GM23338 (cell line): ENCODE results near the gene STK24. TPM values are rescaled to one million over a fixed set of nuclear protein-coding genes. Genes with fewer than 3 reads are reported as not detected.

Experiments
- ATAC-seq: fragments of 200-7000 bp; cut with Tn5 transposase; 3 replicates; pipeline ENCODE4 v1.9.1; 2020
- DNase-seq: peaks from one replicate; pipeline ENCODE4 v3.0.0-alpha.2; 2015; ENCODE audit warnings: low spot score
- H2AFZ ChIP-seq: fragments of 200-600 bp; sonication (generic); 2 replicates; pipeline ENCODE4 v1.8.0; 2016; ENCODE audit warnings: antibody characterized with exemption, mild to moderate bottlenecking, moderate library complexity
- H3F3A ChIP-seq: fragments of 200-600 bp; sonication (generic); replicated peaks from 2 replicates; pipeline ENCODE4 v1.8.0; 2017; ENCODE audit warnings: antibody characterized with exemption, mixed run types, low read depth
- H3K27ac ChIP-seq: fragments of 200-600 bp; sonication (generic); 2 replicates; pipeline ENCODE4 v1.6.1; 2016; ENCODE audit warnings: low read depth
- H3K27me3 ChIP-seq: fragments of 200-600 bp; sonication (generic); 2 replicates; pipeline ENCODE4 v1.8.0; 2016; ENCODE audit warnings: mild to moderate bottlenecking, mixed run types, moderate library complexity; ENCODE audit not compliant: insufficient read depth
- H3K36me3 ChIP-seq: fragments of 200-600 bp; sonication (generic); 2 replicates; pipeline ENCODE4 v1.8.0; 2016; ENCODE audit warnings: mild to moderate bottlenecking; ENCODE audit not compliant: insufficient read depth
- H3K4me1 ChIP-seq: fragments of 200-600 bp; sonication (generic); 2 replicates; pipeline ENCODE4 v1.8.0; 2016; ENCODE audit warnings: mild to moderate bottlenecking, moderate library complexity; ENCODE audit not compliant: insufficient read depth
- H3K4me2 ChIP-seq: fragments of 200-600 bp; sonication (generic); 2 replicates; pipeline ENCODE4 v1.7.1; 2017; ENCODE audit warnings: mixed run types
- H3K4me3 ChIP-seq: fragments of 200-600 bp; sonication (generic); 2 replicates; pipeline ENCODE4 v1.6.1; 2016; ENCODE audit warnings: mixed run types
- H3K79me2 ChIP-seq: fragments of 200-600 bp; sonication (generic); replicated peaks from 2 replicates; pipeline ENCODE4 v1.8.0; 2017; ENCODE audit warnings: mild to moderate bottlenecking; ENCODE audit not compliant: insufficient read depth
- H3K9me2 ChIP-seq: fragments of 200-600 bp; sonication (generic); 2 replicates; pipeline ENCODE4 v1.8.0; 2017; ENCODE audit not compliant: insufficient read depth
- H4K20me1 ChIP-seq: fragments of 200-600 bp; sonication (generic); replicated peaks from 2 replicates; pipeline ENCODE4 v1.8.0; 2017; ENCODE audit warnings: mild to moderate bottlenecking; ENCODE audit not compliant: insufficient read depth
- H3K27ac Mint-ChIP-seq: 2 replicates; pipeline ENCODE4 v1.8.0; 2020; ENCODE audit warnings: inconsistent platforms, mild to moderate bottlenecking, moderate library complexity, mixed read lengths
- H3K27me3 Mint-ChIP-seq: 3 replicates; pipeline ENCODE4 v1.8.0; 2022; ENCODE audit warnings: low read depth, mild to moderate bottlenecking, moderate library complexity, mixed read lengths, inconsistent platforms; ENCODE audit not compliant: insufficient read depth, poor library complexity
- H3K36me3 Mint-ChIP-seq: 3 replicates; pipeline ENCODE4 v1.8.0; 2021; ENCODE audit warnings: low read depth, mild to moderate bottlenecking, inconsistent platforms, moderate library complexity, mixed read lengths
- H3K4me1 Mint-ChIP-seq: 3 replicates; pipeline ENCODE4 v1.8.0; 2020; ENCODE audit warnings: mild to moderate bottlenecking, inconsistent platforms, mixed read lengths
- H3K4me3 Mint-ChIP-seq: 3 replicates; pipeline ENCODE4 v1.8.0; 2021; ENCODE audit warnings: moderate library complexity, mild to moderate bottlenecking, inconsistent platforms, mixed read lengths
- H3K9me3 Mint-ChIP-seq: 3 replicates; pipeline ENCODE4 v1.8.0; 2020; ENCODE audit warnings: moderate library complexity, mild to moderate bottlenecking, inconsistent platforms, mixed read lengths
- CREB1 ChIP-seq: fragments of 250-450 bp; sonication (Bioruptor Pico); IDR thresholded peaks from 2 replicates; pipeline ENCODE4 v1.5.0; 2020; ENCODE audit warnings: low read depth, mild to moderate bottlenecking, moderate library complexity
- EZH2 ChIP-seq: fragments of 200-600 bp; sonication (generic); IDR thresholded peaks from one replicate; pipeline ENCODE4 v1.8.0; 2017; ENCODE audit warnings: antibody characterized with exemption, mild to moderate bottlenecking, low read depth; ENCODE audit not compliant: unreplicated experiment
- EZH2phosphoT487 ChIP-seq: fragments of 200-600 bp; sonication (generic); IDR thresholded peaks from one replicate; pipeline ENCODE4 v1.8.1; 2018; ENCODE audit warnings: antibody characterized with exemption; ENCODE audit not compliant: unreplicated experiment
- JUNB ChIP-seq: IDR thresholded peaks from one replicate; pipeline ENCODE4 v1.6.1; 2016; ENCODE audit warnings: antibody characterized with exemption; ENCODE audit not compliant: unreplicated experiment
- NANOG ChIP-seq: IDR thresholded peaks from 2 replicates; pipeline ENCODE4 v1.6.1; 2016; ENCODE audit warnings: antibody characterized with exemption, borderline replicate concordance
- STAT1 ChIP-seq: IDR thresholded peaks from one replicate; pipeline ENCODE4 v1.6.1; 2016; ENCODE audit warnings: antibody characterized with exemption; ENCODE audit not compliant: unreplicated experiment
- ZNF114 ChIP-seq: fragments of 250-450 bp; sonication (Bioruptor Pico); IDR thresholded peaks from 2 replicates; pipeline ENCODE4 v1.5.0; 2020; ENCODE audit warnings: mild to moderate bottlenecking, moderate library complexity
- ZNF331 ChIP-seq: fragments of 250-450 bp; sonication (Bioruptor Pico); IDR thresholded peaks from 2 replicates; pipeline ENCODE4 v1.5.0; 2020; ENCODE audit warnings: low read depth, mild to moderate bottlenecking, moderate library complexity
- polyA plus RNA-seq: library from polyadenylated mRNA; unstranded; fragments of >200 nt; fragmentation: Nextera tagmentation; extraction: Ambion mirVana; gene quantifications from 2 replicates; pipeline ENCODE4 v1.2.1, GENCODE V29; 2016
- total RNA-seq: library from RNA; depleted of rRNA; stranded (reverse); fragments of >200 nt; shearing (Covaris generic); gene quantifications from 2 replicates; pipeline ENCODE4 v1.2.3, GENCODE V29; 2014
- TF ChIP-seq, protein P1 (sequence below), 2 experiments: fragments of 200-600 bp in 1 of 2; sonication (generic) in 1 of 2; conservative IDR thresholded peaks; 2 replicates each; pipeline versions ENCODE4 v1.5.1 to v1.6.1; 2016 to 2017; ENCODE audit warnings: antibody characterized with exemption in 2 of 2, low read depth in 2 of 2, mild to moderate bottlenecking in 2 of 2, moderate library complexity in 1 of 2
- TF ChIP-seq, protein P2 (sequence below): fragments of 250-450 bp; sonication (Bioruptor Pico); IDR thresholded peaks from 2 replicates; pipeline ENCODE4 v1.5.0; 2020; ENCODE audit warnings: mild to moderate bottlenecking, moderate library complexity

The STK24 gene
- total and polyA plus RNA-seq, 2 experiments from 2014 or later: 56.5 to 144 TPM

DNA sequence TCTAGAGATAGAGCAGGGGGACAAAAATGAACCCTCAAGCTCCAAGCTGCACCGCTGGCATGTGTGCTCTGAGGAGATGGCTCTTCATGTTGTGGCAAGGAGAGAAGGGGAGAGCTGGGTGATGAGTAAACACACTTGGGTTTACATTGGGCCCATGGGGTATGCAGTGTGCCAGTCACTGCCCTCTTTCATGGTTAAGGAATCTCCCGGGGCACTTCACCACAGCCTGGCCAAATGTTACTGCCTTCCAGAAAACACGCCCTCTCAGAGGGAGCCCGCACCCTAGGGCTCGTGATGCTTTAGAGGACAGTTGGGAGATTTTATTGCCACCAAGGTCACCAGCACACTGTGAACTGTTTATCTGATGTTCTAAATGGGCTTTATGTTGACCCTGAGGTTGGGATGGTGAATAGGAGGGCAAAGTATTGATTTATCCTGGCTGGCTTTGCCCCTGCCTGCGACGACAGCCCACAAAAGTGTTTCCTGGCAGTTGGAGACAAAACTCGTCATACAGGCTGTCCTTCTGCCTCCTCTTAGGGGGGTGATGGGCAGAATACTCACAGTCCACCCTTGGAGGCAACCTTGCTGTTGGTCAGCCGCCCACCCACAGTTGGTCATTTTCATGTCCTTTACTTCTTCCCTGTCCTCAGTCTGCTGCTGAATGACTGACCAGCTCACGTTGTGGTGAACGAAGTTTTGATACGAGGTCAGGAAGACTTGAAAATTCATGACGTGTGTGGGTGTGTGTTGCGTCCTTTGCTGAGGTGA lies 156.9 kb downstream of the STK24 start (continued):
- TF ChIP-seq ZNF331 (CRISPR knock-in tag) (no peak), EZH2 (no peak)

DNA sequence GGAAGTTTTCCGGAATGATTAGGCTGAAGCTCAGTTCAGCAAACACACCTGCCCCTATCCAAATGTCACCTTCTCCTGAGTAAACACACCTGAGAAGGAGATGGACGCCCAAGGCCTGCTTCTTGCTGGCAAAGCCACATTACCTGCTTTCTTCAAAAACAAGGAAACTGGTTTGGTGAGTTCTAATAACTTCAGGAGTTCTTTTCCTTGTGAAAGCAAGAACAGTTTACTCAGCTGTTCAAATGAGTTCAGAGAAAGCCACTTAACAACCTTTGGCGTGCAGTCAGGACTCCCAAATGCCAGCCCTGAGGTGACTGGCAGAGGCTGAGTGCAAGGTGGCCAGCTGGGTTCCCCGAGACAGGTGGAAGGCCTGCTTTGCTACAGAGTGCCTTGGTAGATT lies 160.5 kb downstream of the STK24 start:
- H3K9me2 ChIP-seq: no peaks in the 10 kb centered on the region
- Mint-ChIP-seq H3K9me3 (no peaks in the 10 kb centered on the region), H3K27ac (no peak overlapping the region), H3K27me3 (peaks cover 3% of the 10 kb centered on the region), H3K36me3 (peaks cover 29% of the 10 kb centered on the region), H3K4me3 (no peak overlapping the region), H3K4me1 (no peaks in the 10 kb centered on the region)
- H3K27ac ChIP-seq: no peak overlapping the region
- H3K79me2 ChIP-seq: no peaks in the 10 kb centered on the region
- no peak overlapping the region for H2AFZ ChIP-seq
- no peak for DNase-seq
- no peaks in the 10 kb centered on the region; the same call in 1 of the 2 replicates for H4K20me1 ChIP-seq
- no peaks in the 10 kb centered on the region for H3F3A ChIP-seq
- H3K4me2 ChIP-seq: no peak overlapping the region
- no peaks in the 10 kb centered on the region for H3K4me1 ChIP-seq
- no peak for ATAC-seq
- H3K4me3 ChIP-seq: no peak overlapping the region
- H3K27me3 ChIP-seq: no peaks in the 10 kb centered on the region
- TF ChIP-seq, protein P1, sequence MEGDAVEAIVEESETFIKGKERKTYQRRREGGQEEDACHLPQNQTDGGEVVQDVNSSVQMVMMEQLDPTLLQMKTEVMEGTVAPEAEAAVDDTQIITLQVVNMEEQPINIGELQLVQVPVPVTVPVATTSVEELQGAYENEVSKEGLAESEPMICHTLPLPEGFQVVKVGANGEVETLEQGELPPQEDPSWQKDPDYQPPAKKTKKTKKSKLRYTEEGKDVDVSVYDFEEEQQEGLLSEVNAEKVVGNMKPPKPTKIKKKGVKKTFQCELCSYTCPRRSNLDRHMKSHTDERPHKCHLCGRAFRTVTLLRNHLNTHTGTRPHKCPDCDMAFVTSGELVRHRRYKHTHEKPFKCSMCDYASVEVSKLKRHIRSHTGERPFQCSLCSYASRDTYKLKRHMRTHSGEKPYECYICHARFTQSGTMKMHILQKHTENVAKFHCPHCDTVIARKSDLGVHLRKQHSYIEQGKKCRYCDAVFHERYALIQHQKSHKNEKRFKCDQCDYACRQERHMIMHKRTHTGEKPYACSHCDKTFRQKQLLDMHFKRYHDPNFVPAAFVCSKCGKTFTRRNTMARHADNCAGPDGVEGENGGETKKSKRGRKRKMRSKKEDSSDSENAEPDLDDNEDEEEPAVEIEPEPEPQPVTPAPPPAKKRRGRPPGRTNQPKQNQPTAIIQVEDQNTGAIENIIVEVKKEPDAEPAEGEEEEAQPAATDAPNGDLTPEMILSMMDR (conservative IDR thresholded peaks at IDR 0.05; ENCODE audit: low read depth in 2 of 2): no peak
- TF ChIP-seq EZH2phosphoT487 (no peak), CREB1 (CRISPR knock-in tag) (no peak), NANOG (no peak), ZNF114 (CRISPR knock-in tag) (no peak), STAT1 (no peak), JUNB (no peak), EZH2 (no peak)
- TF ChIP-seq, protein P2, sequence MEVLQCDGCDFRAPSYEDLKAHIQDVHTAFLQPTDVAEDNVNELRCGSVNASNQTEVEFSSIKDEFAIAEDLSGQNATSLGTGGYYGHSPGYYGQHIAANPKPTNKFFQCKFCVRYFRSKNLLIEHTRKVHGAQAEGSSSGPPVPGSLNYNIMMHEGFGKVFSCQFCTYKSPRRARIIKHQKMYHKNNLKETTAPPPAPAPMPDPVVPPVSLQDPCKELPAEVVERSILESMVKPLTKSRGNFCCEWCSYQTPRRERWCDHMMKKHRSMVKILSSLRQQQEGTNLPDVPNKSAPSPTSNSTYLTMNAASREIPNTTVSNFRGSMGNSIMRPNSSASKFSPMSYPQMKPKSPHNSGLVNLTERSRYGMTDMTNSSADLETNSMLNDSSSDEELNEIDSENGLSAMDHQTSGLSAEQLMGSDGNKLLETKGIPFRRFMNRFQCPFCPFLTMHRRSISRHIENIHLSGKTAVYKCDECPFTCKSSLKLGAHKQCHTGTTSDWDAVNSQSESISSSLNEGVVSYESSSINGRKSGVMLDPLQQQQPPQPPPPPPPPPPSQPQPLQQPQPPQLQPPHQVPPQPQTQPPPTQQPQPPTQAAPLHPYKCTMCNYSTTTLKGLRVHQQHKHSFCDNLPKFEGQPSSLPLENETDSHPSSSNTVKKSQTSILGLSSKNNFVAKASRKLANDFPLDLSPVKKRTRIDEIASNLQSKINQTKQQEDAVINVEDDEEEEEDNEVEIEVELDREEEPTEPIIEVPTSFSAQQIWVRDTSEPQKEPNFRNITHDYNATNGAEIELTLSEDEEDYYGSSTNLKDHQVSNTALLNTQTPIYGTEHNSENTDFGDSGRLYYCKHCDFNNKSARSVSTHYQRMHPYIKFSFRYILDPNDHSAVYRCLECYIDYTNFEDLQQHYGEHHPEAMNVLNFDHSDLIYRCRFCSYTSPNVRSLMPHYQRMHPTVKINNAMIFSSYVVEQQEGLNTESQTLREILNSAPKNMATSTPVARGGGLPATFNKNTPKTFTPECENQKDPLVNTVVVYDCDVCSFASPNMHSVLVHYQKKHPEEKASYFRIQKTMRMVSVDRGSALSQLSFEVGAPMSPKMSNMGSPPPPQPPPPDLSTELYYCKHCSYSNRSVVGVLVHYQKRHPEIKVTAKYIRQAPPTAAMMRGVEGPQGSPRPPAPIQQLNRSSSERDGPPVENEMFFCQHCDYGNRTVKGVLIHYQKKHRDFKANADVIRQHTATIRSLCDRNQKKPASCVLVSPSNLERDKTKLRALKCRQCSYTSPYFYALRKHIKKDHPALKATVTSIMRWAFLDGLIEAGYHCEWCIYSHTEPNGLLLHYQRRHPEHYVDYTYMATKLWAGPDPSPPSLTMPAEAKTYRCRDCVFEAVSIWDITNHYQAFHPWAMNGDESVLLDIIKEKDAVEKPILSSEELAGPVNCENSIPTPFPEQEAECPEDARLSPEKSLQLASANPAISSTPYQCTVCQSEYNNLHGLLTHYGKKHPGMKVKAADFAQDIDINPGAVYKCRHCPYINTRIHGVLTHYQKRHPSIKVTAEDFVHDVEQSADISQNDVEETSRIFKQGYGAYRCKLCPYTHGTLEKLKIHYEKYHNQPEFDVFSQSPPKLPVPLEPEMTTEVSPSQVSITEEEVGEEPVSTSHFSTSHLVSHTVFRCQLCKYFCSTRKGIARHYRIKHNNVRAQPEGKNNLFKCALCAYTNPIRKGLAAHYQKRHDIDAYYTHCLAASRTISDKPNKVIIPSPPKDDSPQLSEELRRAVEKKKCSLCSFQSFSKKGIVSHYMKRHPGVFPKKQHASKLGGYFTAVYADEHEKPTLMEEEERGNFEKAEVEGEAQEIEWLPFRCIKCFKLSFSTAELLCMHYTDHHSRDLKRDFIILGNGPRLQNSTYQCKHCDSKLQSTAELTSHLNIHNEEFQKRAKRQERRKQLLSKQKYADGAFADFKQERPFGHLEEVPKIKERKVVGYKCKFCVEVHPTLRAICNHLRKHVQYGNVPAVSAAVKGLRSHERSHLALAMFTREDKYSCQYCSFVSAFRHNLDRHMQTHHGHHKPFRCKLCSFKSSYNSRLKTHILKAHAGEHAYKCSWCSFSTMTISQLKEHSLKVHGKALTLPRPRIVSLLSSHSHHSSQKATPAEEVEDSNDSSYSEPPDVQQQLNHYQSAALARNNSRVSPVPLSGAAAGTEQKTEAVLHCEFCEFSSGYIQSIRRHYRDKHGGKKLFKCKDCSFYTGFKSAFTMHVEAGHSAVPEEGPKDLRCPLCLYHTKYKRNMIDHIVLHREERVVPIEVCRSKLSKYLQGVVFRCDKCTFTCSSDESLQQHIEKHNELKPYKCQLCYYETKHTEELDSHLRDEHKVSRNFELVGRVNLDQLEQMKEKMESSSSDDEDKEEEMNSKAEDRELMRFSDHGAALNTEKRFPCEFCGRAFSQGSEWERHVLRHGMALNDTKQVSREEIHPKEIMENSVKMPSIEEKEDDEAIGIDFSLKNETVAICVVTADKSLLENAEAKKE: no peak
- H3K36me3 ChIP-seq: no peaks in the 10 kb centered on the region; the same call in 1 of the 2 replicates
